Stimulated activated CD8-positive, alpha-beta memory T cell treated with anti-CD3 and anti-CD28 coated beads, Interleukin-7, amount 100 ng/mL, for 1 hour (primary cell): ENCODE data around the gene UMAD1.

Experiments used
- DNase-seq, 2 donors: peaks; one replicate each; pipeline ENCODE4 v3.0.0-alpha.2; 2020; ENCODE audit warnings: low read depth in 2 of 2

Gene UMAD1

GRCh38 chr7:7640221-7641128, at the start of gene UMAD1:
UMAD1 (plus strand) TSS chr7:7640752; CDS start chr7:7673372, 32,620 bp downstream.
- DNase-seq, result peak; percentile 94 to 96

- no peak for DNase-seq
These were observed 45.1 kb upstream of the UMAD1 start for GRCh38 chr7:7595451-7595850.

- DNase-seq, result peak in 1 of 2 donors; percentile 0
These were observed 44.4 kb upstream of the UMAD1 start for GRCh38 chr7:7596176-7596575.

GRCh38 chr7:7607010-7607409, 33.5 kb upstream of the UMAD1 start:
- DNase-seq, result no peak

- DNase-seq, result no peak
These were observed 31.2 kb upstream of the UMAD1 start for GRCh38 chr7:7609330-7609729.

- DNase-seq, result no peak
These were observed 28.0 kb upstream of the UMAD1 start for GRCh38 chr7:7612519-7612918.

- DNase-seq, result no peak
These were observed 27.3 kb upstream of the UMAD1 start for GRCh38 chr7:7613210-7613609.

- no peak for DNase-seq
These were observed 26.4 kb upstream of the UMAD1 start for GRCh38 chr7:7614018-7614741.

- DNase-seq, result no peak
These were observed 23.0 kb upstream of the UMAD1 start for GRCh38 chr7:7617550-7617949.

GRCh38 chr7:7618410-7618809, 22.1 kb upstream of the UMAD1 start:
- DNase-seq, result no peak

GRCh38 chr7:7620236-7620635, 20.3 kb upstream of the UMAD1 start:
- no peak for DNase-seq

GRCh38 chr7:7620644-7621210, 19.8 kb upstream of the UMAD1 start:
- DNase-seq, result no peak

- no peak for DNase-seq
These were observed 12.1 kb upstream of the UMAD1 start for GRCh38 chr7:7628476-7628875.

- DNase-seq, result no peak
These were observed 9.8 kb upstream of the UMAD1 start for GRCh38 chr7:7630626-7631329.

GRCh38 chr7:7639421-7639820, 1.1 kb upstream of the UMAD1 start:
- no peak for DNase-seq

- DNase-seq, result peak in 1 of 2 donors; percentile 15
These were observed 718 bp upstream of the UMAD1 start for GRCh38 chr7:7639847-7640220.

GRCh38 chr7:7641129-7641663, 644 bp downstream of the UMAD1 start:
- peak in 1 of 2 donors; percentile 8 for DNase-seq

- no peak for DNase-seq
These were observed 1.5 kb downstream of the UMAD1 start for GRCh38 chr7:7642081-7642480.

- DNase-seq, result no peak
These were observed 7.0 kb downstream of the UMAD1 start for GRCh38 chr7:7647495-7648036.

GRCh38 chr7:7650682-7651206, 10.2 kb downstream of the UMAD1 start:
- DNase-seq, result no peak

GRCh38 chr7:7651479-7651878, 10.9 kb downstream of the UMAD1 start:
- DNase-seq, result no peak
